K562 (cell line): ENCODE data around the gene ST6GAL1. TPM values are rescaled to one million over a fixed set of nuclear protein-coding genes. Genes with fewer than 3 reads are reported as not detected.

ENCODE experiments used
- ATAC-seq: fragments of 200-7000 bp; cut with Tn5 transposase; 3 replicates; pipeline ENCODE4 v1.9.1; 2020; ENCODE audit warnings: moderate library complexity
- BruUV-seq: library from RNA; stranded (reverse); fragments of 400-500 nt; replicated peaks from 2 replicates; lab custom pipeline; 2021; lab: Mats Ljungman, UMichigan
- CTCF ChIA-PET: fragments of 300-600 bp; formaldehyde crosslinking; extraction: SDS; loops from one replicate; lab custom pipeline; 2021; ENCODE audit warnings: low intra/inter-chr PET ratio; lab: Yijun Ruan, JAX
- POLR2A ChIA-PET: fragments of 300-600, 350-650 bp; sonication (Branson Sonifier 250); formaldehyde crosslinking; extraction: SDS; loops from one replicate; lab custom pipeline; 2021; ENCODE audit warnings: antibody characterized with exemption, inconsistent platforms; lab: Yijun Ruan, JAX
- DNase-seq, 4 experiments: peaks; one replicate each; pipeline versions ENCODE4 v3.0.0 to v3.0.0-alpha.2; 2011 to 2018; ENCODE audit warnings: low spot score in 3 of 4, mixed read lengths in 3 of 4; ENCODE audit errors: extremely low read depth in 1 of 4
- FAIRE-seq: peaks from 2 replicates; lab custom pipeline; 2011; peaks lifted over from hg19 to GRCh38; lab: Jason Lieb, UNC
- H2AFZ ChIP-seq: 2 replicates; pipeline ENCODE4 v1.6.0; 2011; ENCODE audit warnings: low read depth, low read length, control low read depth, inconsistent platforms
- H3K27ac ChIP-seq: fragments of 200-600 bp; 3 replicates; pipeline ENCODE4 v1.8.0; 2011; ENCODE audit warnings: low read depth, mild to moderate bottlenecking, control low read depth, inconsistent platforms, low read length, moderate library complexity, mixed read lengths; ENCODE audit errors: extremely low read depth
- H3K27me3 ChIP-seq, 2 experiments: fragments of 300-600 bp in 1 of 2; 2 replicates in 1 of 2; 3 replicates in 1 of 2; pipeline versions ENCODE4 v1.6.0 to v1.8.0; 2011; ENCODE audit warnings: inconsistent platforms in 2 of 2, low read length in 2 of 2, mild to moderate bottlenecking in 1 of 2, mixed read lengths in 1 of 2, moderate library complexity in 1 of 2; ENCODE audit not compliant: control insufficient read depth in 2 of 2, insufficient read depth in 2 of 2
- H3K36me3 ChIP-seq: fragments of 300-600 bp; 3 replicates; pipeline ENCODE4 v1.8.0; 2011; ENCODE audit warnings: mild to moderate bottlenecking, low read length, inconsistent platforms; ENCODE audit not compliant: control insufficient read depth, insufficient read depth
- H3K4me1 ChIP-seq, 2 experiments: fragments of 200-600 bp in 1 of 2; replicated peaks in 1 of 2; 2 replicates in 1 of 2; 3 replicates in 1 of 2; pipeline versions ENCODE4 v1.5.1 to v1.8.0; 2011; ENCODE audit warnings: inconsistent platforms in 2 of 2, low read length in 2 of 2, mild to moderate bottlenecking in 1 of 2, mixed read lengths in 1 of 2, moderate library complexity in 1 of 2; ENCODE audit not compliant: control insufficient read depth in 2 of 2, insufficient read depth in 2 of 2
- H3K4me2 ChIP-seq: 2 replicates; pipeline ENCODE4 v1.6.1; 2011; ENCODE audit warnings: low read length, control low read depth, inconsistent platforms, mixed read lengths; ENCODE audit not compliant: insufficient read depth
- H3K4me3 ChIP-seq: fragments of 200-600 bp; sonication (generic), shearing (Covaris generic); 2 replicates; pipeline ENCODE4 v1.5.1; 2016; ENCODE audit warnings: control low read depth, inconsistent platforms
- H3K79me2 ChIP-seq: fragments of 200-600 bp; 3 replicates; pipeline ENCODE4 v1.8.0; 2011; ENCODE audit warnings: low read length, inconsistent platforms; ENCODE audit not compliant: control insufficient read depth, insufficient read depth
- H3K9ac ChIP-seq, 2 experiments: 2 replicates each; pipeline versions ENCODE4 v1.6.0 to v1.6.1; 2011; ENCODE audit warnings: low read depth in 2 of 2, low read length in 2 of 2, control low read depth in 1 of 2, inconsistent platforms in 1 of 2, mild to moderate bottlenecking in 1 of 2, mixed read lengths in 1 of 2; ENCODE audit not compliant: insufficient read depth in 1 of 2
- H3K9me1 ChIP-seq: one replicate; pipeline ENCODE4 v1.6.0; 2011; ENCODE audit warnings: inconsistent platforms, mild to moderate bottlenecking, low read length, moderate library complexity; ENCODE audit not compliant: control insufficient read depth, insufficient read depth
- H3K9me3 ChIP-seq: replicated peaks from 2 replicates; pipeline ENCODE4 v1.5.1; 2011; ENCODE audit warnings: low read depth, low read length, inconsistent platforms; ENCODE audit not compliant: control insufficient read depth, insufficient read depth
- H4K20me1 ChIP-seq: replicated peaks from 2 replicates; pipeline ENCODE4 v1.6.1; 2011; ENCODE audit warnings: low read length, inconsistent platforms, mixed read lengths; ENCODE audit not compliant: control insufficient read depth, insufficient read depth
- CEBPB ChIP-seq: fragments of 450-650 bp; IDR thresholded peaks from 2 replicates; pipeline ENCODE4 v1.6.1; 2016; ENCODE audit warnings: missing genetic modification characterization, missing compliant biosample characterization
- NFIC ChIP-seq: fragments of 450-650 bp; IDR thresholded peaks from 2 replicates; pipeline ENCODE4 v1.6.1; 2017; ENCODE audit warnings: mild to moderate bottlenecking, inconsistent platforms
- RBM15 ChIP-seq: fragments of 200-400 bp; formaldehyde crosslinking; IDR thresholded peaks from 2 replicates; pipeline ENCODE4 v1.6.1; 2018; ENCODE audit warnings: mild to moderate bottlenecking, low read length, moderate library complexity; ENCODE audit not compliant: insufficient read depth
- SRF ChIP-seq, 2 experiments: fragments of 250-450, 450-650 bp in 1 of 2; sonication (Bioruptor Pico) in 1 of 2; sonication (generic) in 1 of 2; formaldehyde crosslinking; IDR thresholded peaks; 2 replicates each; pipeline versions ENCODE4 v1.5.0 to v1.5.1; 2020 to 2022; ENCODE audit warnings: mild to moderate bottlenecking in 1 of 2, missing genetic modification reagents in 1 of 2
- TEAD4 ChIP-seq, 2 experiments: sonication (generic) in 1 of 2; formaldehyde crosslinking in 1 of 2; IDR thresholded peaks; 2 replicates each; pipeline versions ENCODE4 v1.6.1 to v1.8.0; 2012 to 2022; ENCODE audit warnings: borderline replicate concordance in 1 of 2, inconsistent platforms in 1 of 2, low read length in 1 of 2, mild to moderate bottlenecking in 1 of 2, missing genetic modification reagents in 1 of 2
- TGIF2 ChIP-seq: sonication (generic); formaldehyde crosslinking; IDR thresholded peaks from 2 replicates; pipeline ENCODE4 v1.8.1; 2022; ENCODE audit warnings: mild to moderate bottlenecking, missing genetic modification reagents, moderate library complexity
- in situ Hi-C: fragments of 300-500 bp; cut with MboI; formaldehyde crosslinking; loops from 4 replicates; pipeline ENCODE4 v1.15.0; 2018; ENCODE audit warnings: inconsistent platforms, mixed read lengths
- intact Hi-C: fragments of 100-400 bp; cut with micrococcal nuclease; formaldehyde crosslinking; loops from 2 replicates; pipeline ENCODE4 v1.14.2; 2022
- polyA plus RNA-seq, 8 experiments: library from polyadenylated mRNA; depleted of rRNA in 4 of 8; stranded (reverse) in 5 of 8; unstranded in 3 of 8; fragments of >200 nt; fragmentation: Nextera tagmentation in 2 of 8; fragmentation: Illumina TruSeq in 1 of 8; extraction: Ambion mirVana in 2 of 8; extraction: Trizol in 1 of 8; gene quantifications; 2 replicates each; pipeline versions ENCODE4 v1.2.1 to v1.2.3, GENCODE V29; 2011 to 2014; ENCODE audit warnings: inconsistent platforms in 1 of 8, missing spikeins in 1 of 8
- total RNA-seq, 7 experiments: library from RNA; depleted of rRNA in 6 of 7; stranded (reverse); fragments of >200 nt in 6 of 7; fragmentation: Illumina TruSeq in 2 of 7; extraction: Trizol in 2 of 7; gene quantifications; 2 replicates each; pipeline versions ENCODE4 v1.2.1 to v1.2.3, GENCODE V29; 2011 to 2021; ENCODE audit warnings: low replicate concordance in 1 of 7
- TF ChIP-seq, protein P1 (sequence below), 3 experiments: fragments of 200-800 bp in 1 of 3; sonication (Bioruptor generic) in 1 of 3; sonication (generic) in 1 of 3; formaldehyde crosslinking in 1 of 3; IDR thresholded peaks; 2 replicates each; pipeline versions ENCODE4 v1.6.1 to v1.8.0; 2016 to 2022; ENCODE audit warnings: mild to moderate bottlenecking in 2 of 3, missing compliant biosample characterization in 2 of 3, missing genetic modification characterization in 2 of 3, missing genetic modification reagents in 1 of 3
- TF ChIP-seq, protein P2 (sequence below): fragments of 250-450 bp; sonication (Bioruptor Pico); IDR thresholded peaks from 2 replicates; pipeline ENCODE4 v1.8.0; 2021; ENCODE audit warnings: mild to moderate bottlenecking, moderate library complexity

The ST6GAL1 gene
- total and polyA plus RNA-seq, 9 of the 15 experiments (the other 6 are each of a cell fraction or from before 2014, with no cell fraction given) = 31.9 to 145 (median 71.0) TPM

GRCh38 chr3:186890911-186891310 lies 39.4 kb upstream of the ST6GAL1 start:
- in situ Hi-C loops (no loop called here), intact Hi-C loops (no loop called here)
- 0 out of 2 replicates have a peak, but pooled peaks cover 2% of the 10 kb centered on the region for H3K9me3 ChIP-seq
- no peak overlapping the region for H3K9ac ChIP-seq
- H3K36me3 ChIP-seq = no peaks in the 10 kb centered on the region
- H2AFZ ChIP-seq = peak overlapping the region; percentile 60; the same call in 1 of the 2 replicates
- H3K79me2 ChIP-seq = no peaks in the 10 kb centered on the region
- FAIRE-seq (no peak), DNase-seq (no peak), ATAC-seq (no peak)
- H3K4me3 ChIP-seq = no peak overlapping the region
- peaks cover 0 to 30% of the 10 kb centered on the region in 2 experiments; a peak in 3 of 5 replicates for H3K4me1 ChIP-seq
- TF ChIP-seq, protein P1, sequence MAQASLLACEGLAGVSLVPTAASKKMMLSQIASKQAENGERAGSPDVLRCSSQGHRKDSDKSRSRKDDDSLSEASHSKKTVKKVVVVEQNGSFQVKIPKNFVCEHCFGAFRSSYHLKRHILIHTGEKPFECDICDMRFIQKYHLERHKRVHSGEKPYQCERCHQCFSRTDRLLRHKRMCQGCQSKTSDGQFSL (CRISPR knock-in tag; IDR thresholded peaks at IDR 0.05) = no peak
- TF ChIP-seq, protein P1 (tag; IDR thresholded peaks at IDR 0.05) = no peak
- TF ChIP-seq RBM15 (no peak), TEAD4 (IDR thresholded peaks at IDR 0.05; ENCODE audit: low read length) (no peak), TEAD4 (CRISPR knock-in tag; IDR thresholded peaks at IDR 0.05; ENCODE audit: borderline replicate concordance) (no peak), NFIC (no peak), SRF (CRISPR knock-in tag; IDR thresholded peaks at IDR 0.05) (no peak), TGIF2 (no peak), CEBPB (tag) (no peak)
- TF ChIP-seq, protein P2, sequence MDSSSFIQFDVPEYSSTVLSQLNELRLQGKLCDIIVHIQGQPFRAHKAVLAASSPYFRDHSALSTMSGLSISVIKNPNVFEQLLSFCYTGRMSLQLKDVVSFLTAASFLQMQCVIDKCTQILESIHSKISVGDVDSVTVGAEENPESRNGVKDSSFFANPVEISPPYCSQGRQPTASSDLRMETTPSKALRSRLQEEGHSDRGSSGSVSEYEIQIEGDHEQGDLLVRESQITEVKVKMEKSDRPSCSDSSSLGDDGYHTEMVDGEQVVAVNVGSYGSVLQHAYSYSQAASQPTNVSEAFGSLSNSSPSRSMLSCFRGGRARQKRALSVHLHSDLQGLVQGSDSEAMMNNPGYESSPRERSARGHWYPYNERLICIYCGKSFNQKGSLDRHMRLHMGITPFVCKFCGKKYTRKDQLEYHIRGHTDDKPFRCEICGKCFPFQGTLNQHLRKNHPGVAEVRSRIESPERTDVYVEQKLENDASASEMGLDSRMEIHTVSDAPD (CRISPR knock-in tag) = no peak
- no TSS peak for BruUV-seq
- H3K4me2 ChIP-seq = no peak overlapping the region
- no peak overlapping the region for H3K27ac ChIP-seq
- no peaks in the 10 kb centered on the region for H3K9me1 ChIP-seq
- no peaks in the 10 kb centered on the region for H4K20me1 ChIP-seq
- no peaks in the 10 kb centered on the region for H3K27me3 ChIP-seq
- ChIA-PET CTCF (no interaction called here), POLR2A (no interaction called here)
